Astrocyte (in vitro differentiated cells and primary cell): Measurements from ENCODE around the gene TRAF7. TPM values are rescaled to one million over a fixed set of nuclear protein-coding genes. Genes with fewer than 3 reads are reported as not detected.
A peak's percentile ranks its signal among the peaks of the same experiment; 100 is the strongest.

ENCODE experiments used
- DNase-seq: peaks from one replicate; pipeline ENCODE4 v3.0.0-alpha.2; 2010; ENCODE audit warnings: low read depth
- FAIRE-seq: peaks from 2 replicates; lab custom pipeline; 2011; peaks lifted over from hg19 to GRCh38; lab: Jason Lieb, UNC
- H2AFZ ChIP-seq: 2 replicates; pipeline ENCODE4 v1.6.0; 2012; ENCODE audit warnings: low read depth, low read length, inconsistent platforms
- H3K27ac ChIP-seq: 2 replicates; pipeline ENCODE4 v1.5.1; 2011; ENCODE audit warnings: low read depth, low read length, inconsistent platforms
- H3K27me3 ChIP-seq: 2 replicates; pipeline ENCODE4 v1.6.0; 2011; ENCODE audit warnings: low read length, inconsistent platforms; ENCODE audit not compliant: insufficient read depth
- H3K36me3 ChIP-seq: 2 replicates; pipeline ENCODE4 v1.5.1; 2011; ENCODE audit warnings: low read length, inconsistent platforms; ENCODE audit not compliant: insufficient read depth
- H3K4me1 ChIP-seq: 2 replicates; pipeline ENCODE4 v1.5.1; 2011; ENCODE audit warnings: low read length, inconsistent platforms; ENCODE audit not compliant: insufficient read depth
- H3K4me2 ChIP-seq: 2 replicates; pipeline ENCODE4 v1.6.0; 2012; ENCODE audit warnings: low read length, inconsistent platforms
- H3K4me3 ChIP-seq: 2 replicates; pipeline ENCODE4 v1.5.1; 2011; ENCODE audit warnings: low read depth, mild to moderate bottlenecking, low read length, inconsistent platforms; ENCODE audit not compliant: insufficient read depth
- H3K79me2 ChIP-seq: 2 replicates; pipeline ENCODE4 v1.6.0; 2012; ENCODE audit warnings: mild to moderate bottlenecking, low read length, inconsistent platforms; ENCODE audit not compliant: insufficient read depth
- H3K9ac ChIP-seq: 2 replicates; pipeline ENCODE4 v1.6.0; 2012; ENCODE audit warnings: mild to moderate bottlenecking, low read length, inconsistent platforms
- H3K9me3 ChIP-seq: 2 replicates; pipeline ENCODE4 v1.5.1; 2012; ENCODE audit warnings: low read depth, mild to moderate bottlenecking, low read length, inconsistent platforms; ENCODE audit not compliant: insufficient read depth
- H4K20me1 ChIP-seq: 2 replicates; pipeline ENCODE4 v1.6.0; 2012; ENCODE audit warnings: low read length, inconsistent platforms; ENCODE audit not compliant: insufficient read depth
- H3K27ac Mint-ChIP-seq: one replicate; pipeline ENCODE4 v1.8.0; 2021; ENCODE audit warnings: mild to moderate bottlenecking, mixed read lengths; ENCODE audit not compliant: unreplicated experiment
- H3K27me3 Mint-ChIP-seq: one replicate; pipeline ENCODE4 v1.8.0; 2021; ENCODE audit warnings: low read depth, mixed read lengths; ENCODE audit not compliant: unreplicated experiment
- H3K36me3 Mint-ChIP-seq: one replicate; pipeline ENCODE4 v1.8.0; 2021; ENCODE audit warnings: low read depth, mixed read lengths; ENCODE audit not compliant: unreplicated experiment
- H3K4me1 Mint-ChIP-seq: one replicate; pipeline ENCODE4 v1.8.0; 2021; ENCODE audit warnings: low read depth, mixed read lengths; ENCODE audit not compliant: unreplicated experiment
- H3K4me3 Mint-ChIP-seq: one replicate; pipeline ENCODE4 v1.8.0; 2021; ENCODE audit warnings: mild to moderate bottlenecking, moderate library complexity, mixed read lengths; ENCODE audit not compliant: unreplicated experiment
- H3K9me3 Mint-ChIP-seq: one replicate; pipeline ENCODE4 v1.8.0; 2021; ENCODE audit warnings: mild to moderate bottlenecking, mixed read lengths; ENCODE audit not compliant: unreplicated experiment
- EZH2 ChIP-seq: IDR thresholded peaks from 2 replicates; pipeline ENCODE4 v1.6.1; 2012; ENCODE audit warnings: mild to moderate bottlenecking, low read length, inconsistent platforms; ENCODE audit not compliant: insufficient read depth
- total RNA-seq: library from RNA; stranded (reverse); gene quantifications from 2 replicates; pipeline ENCODE4 v1.2.1, GENCODE V29; 2021
- TF ChIP-seq, protein P1 (sequence below): IDR thresholded peaks from 2 replicates; pipeline ENCODE4 v1.5.1; 2011; ENCODE audit warnings: low read depth, mild to moderate bottlenecking, inconsistent platforms, low read length, moderate library complexity; ENCODE audit not compliant: insufficient read depth

The TRAF7 gene
- total RNA-seq, 1 donor from 2014 or later, result 92.1 TPM

DNA sequence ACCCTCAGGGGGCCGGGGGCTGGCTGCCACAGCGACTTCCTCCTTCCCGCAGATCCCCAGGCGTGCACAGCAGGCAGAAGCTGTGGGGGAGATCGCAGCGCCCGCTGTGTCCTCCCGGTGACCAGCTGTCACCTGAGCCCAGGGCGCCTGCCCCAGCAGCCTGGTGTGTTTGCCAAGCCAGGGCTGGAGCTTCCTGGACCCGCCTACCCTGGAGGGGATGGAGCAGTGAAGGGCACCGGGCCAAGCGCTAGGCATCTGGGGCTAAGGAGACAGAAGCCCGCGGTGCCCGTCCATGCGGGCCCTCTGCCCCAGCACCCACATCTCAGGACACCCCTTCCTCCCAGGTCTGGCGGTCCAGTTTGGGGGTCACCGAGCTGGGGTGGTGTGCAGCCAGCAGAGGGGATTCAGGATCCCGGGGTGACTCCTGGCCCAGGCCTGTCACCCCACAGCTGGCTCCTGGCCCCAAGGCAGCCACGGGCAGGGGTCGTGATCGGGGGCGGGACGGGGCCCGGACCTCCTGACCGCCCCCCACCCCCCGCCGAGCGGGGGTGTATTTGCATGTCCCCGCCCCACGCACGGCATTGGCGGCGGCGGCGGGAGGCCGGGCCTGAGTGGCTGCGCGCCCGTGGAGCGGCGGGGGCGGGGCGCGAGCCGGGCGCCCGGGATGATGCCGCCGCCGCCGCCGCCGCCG lies 7.5 kb upstream of the TRAF7 start, which contains the start of gene RAB26:
Gene RAB26 (plus strand): TSS at position 645 of the 691 bp plus-strand sequence. CDS start 159 bp downstream, outside the sequence.
- DNase-seq, result no peak
- Mint-ChIP-seq H3K36me3 (peaks cover 5% of the 10 kb centered on the region), H3K4me3 (peak within 1 kb of the TSS; percentile 62)

DNA sequence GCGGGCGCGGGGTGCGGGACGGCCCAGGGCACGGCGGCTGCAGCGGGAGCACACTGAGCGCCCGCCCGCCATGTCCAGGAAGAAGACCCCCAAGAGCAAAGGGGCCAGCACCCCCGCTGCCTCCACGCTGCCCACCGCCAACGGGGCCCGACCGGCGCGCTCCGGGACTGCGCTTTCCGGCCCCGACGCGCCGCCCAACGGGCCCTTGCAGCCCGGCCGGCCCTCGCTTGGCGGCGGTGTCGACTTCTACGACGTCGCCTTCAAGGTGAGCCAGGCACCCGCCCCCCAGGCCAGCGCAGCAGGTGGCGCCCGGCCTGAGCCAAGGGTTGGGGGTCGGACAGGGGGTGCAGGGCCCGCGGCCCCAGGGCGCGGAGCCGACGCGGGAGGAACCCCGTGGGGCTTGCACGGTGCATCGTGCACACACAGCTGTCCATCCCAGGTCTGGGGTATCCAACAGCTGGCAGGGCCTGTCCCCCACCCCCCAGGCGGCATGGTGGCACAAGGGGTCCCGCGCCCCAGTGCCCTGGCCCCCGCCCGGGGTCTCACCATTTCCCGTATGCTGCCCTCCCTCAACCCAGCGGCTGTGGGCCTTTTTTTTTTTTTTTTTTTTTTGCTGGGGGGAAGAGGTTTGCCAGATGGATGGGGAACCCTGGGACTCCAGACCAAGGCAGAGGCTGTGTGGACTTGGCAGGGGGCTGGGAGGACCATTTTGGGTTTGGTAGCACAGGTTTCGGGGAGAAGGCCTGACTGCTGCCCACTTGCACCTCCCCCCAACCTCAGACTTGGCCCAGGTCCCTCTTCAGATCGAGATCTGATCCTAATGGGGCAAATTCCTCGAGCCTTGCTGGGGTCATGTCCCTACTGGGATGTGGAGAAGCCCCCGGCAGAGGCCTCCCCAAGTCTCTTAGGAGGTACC lies 6.6 kb upstream of the TRAF7 start:
- no peak overlapping the region for H3K27ac ChIP-seq
- Mint-ChIP-seq H3K4me3 (peak overlapping the region; percentile 62), H3K36me3 (peaks cover 7% of the 10 kb centered on the region), H3K27ac (no peak overlapping the region), H3K9me3 (no peaks in the 10 kb centered on the region), H3K4me1 (peaks cover 17% of the 10 kb centered on the region), H3K27me3 (no peaks in the 10 kb centered on the region)
- H3K4me1 ChIP-seq, result peaks cover 55% of the 10 kb centered on the region
- no peaks in the 10 kb centered on the region for H3K27me3 ChIP-seq
- H3K9ac ChIP-seq, result peak overlapping the region; percentile 43
- peak overlapping the region; percentile 100 for H3K4me2 ChIP-seq
- no peak for DNase-seq
- no peaks in the 10 kb centered on the region for H3K9me3 ChIP-seq
- no peak for FAIRE-seq
- peak overlapping the region; percentile 28 for H3K4me3 ChIP-seq
- peaks cover 70% of the 10 kb centered on the region for H4K20me1 ChIP-seq
- H3K79me2 ChIP-seq, result peaks cover 29% of the 10 kb centered on the region
- no peak overlapping the region for H2AFZ ChIP-seq
- no peak for TF ChIP-seq EZH2
- TF ChIP-seq, protein P1, sequence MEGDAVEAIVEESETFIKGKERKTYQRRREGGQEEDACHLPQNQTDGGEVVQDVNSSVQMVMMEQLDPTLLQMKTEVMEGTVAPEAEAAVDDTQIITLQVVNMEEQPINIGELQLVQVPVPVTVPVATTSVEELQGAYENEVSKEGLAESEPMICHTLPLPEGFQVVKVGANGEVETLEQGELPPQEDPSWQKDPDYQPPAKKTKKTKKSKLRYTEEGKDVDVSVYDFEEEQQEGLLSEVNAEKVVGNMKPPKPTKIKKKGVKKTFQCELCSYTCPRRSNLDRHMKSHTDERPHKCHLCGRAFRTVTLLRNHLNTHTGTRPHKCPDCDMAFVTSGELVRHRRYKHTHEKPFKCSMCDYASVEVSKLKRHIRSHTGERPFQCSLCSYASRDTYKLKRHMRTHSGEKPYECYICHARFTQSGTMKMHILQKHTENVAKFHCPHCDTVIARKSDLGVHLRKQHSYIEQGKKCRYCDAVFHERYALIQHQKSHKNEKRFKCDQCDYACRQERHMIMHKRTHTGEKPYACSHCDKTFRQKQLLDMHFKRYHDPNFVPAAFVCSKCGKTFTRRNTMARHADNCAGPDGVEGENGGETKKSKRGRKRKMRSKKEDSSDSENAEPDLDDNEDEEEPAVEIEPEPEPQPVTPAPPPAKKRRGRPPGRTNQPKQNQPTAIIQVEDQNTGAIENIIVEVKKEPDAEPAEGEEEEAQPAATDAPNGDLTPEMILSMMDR, result no peak
- peaks cover 4% of the 10 kb centered on the region for H3K36me3 ChIP-seq

More for the DNA sequence above, 7.5 kb upstream of the TRAF7 start, which contains the start of gene RAB26:
- Histone ChIP-seq H3K9ac (peak within 1 kb of the TSS; percentile 43), H3K27me3 (no peaks in the 10 kb centered on the region), H3K27ac (no peak within 1 kb of the TSS), H3K4me1 (peaks cover 48% of the 10 kb centered on the region), H4K20me1 (peaks cover 62% of the 10 kb centered on the region), H3K79me2 (peaks cover 21% of the 10 kb centered on the region), H3K36me3 (no peaks in the 10 kb centered on the region), H2AFZ (no peak within 1 kb of the TSS), H3K4me3 (peak within 1 kb of the TSS; percentile 29), H3K9me3 (no peaks in the 10 kb centered on the region), H3K4me2 (peak within 1 kb of the TSS; percentile 100)
- no peaks in the 10 kb centered on the region for H3K9me3 Mint-ChIP-seq
- TF ChIP-seq EZH2, result no peak
- TF ChIP-seq, protein P1, result no peak
- no peaks in the 10 kb centered on the region for H3K27me3 Mint-ChIP-seq
- FAIRE-seq, result no peak
- H3K4me1 Mint-ChIP-seq, result peaks cover 17% of the 10 kb centered on the region
- H3K27ac Mint-ChIP-seq, result no peak within 1 kb of the TSS
